ENCODE results near the gene ULK3.

ULK3 gene

DNA sequence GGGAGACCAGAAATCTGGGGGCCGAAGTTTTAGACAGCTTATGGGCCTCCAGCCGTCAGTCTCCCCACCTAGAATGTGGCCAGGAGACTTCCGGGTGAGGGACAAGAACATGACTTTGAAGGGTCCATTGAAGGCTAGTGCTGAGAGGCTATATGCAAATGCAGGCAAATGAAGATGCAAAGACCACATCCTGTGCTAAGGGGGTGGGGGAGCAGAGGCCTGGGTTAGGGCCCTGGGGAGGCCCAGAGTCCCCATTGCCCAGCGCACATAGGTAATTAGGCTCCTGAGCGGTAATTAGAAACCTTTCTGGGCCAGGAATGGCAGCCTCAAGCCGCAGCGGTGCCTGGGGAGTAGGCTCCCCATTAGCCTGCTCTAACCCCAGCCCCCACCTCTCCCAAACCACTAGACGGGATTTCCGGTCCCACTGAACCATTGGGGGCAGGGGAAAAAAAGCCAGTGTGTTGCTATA, 54.2 kb downstream of the ULK3 start:
- TF ChIP-seq, protein P1, sequence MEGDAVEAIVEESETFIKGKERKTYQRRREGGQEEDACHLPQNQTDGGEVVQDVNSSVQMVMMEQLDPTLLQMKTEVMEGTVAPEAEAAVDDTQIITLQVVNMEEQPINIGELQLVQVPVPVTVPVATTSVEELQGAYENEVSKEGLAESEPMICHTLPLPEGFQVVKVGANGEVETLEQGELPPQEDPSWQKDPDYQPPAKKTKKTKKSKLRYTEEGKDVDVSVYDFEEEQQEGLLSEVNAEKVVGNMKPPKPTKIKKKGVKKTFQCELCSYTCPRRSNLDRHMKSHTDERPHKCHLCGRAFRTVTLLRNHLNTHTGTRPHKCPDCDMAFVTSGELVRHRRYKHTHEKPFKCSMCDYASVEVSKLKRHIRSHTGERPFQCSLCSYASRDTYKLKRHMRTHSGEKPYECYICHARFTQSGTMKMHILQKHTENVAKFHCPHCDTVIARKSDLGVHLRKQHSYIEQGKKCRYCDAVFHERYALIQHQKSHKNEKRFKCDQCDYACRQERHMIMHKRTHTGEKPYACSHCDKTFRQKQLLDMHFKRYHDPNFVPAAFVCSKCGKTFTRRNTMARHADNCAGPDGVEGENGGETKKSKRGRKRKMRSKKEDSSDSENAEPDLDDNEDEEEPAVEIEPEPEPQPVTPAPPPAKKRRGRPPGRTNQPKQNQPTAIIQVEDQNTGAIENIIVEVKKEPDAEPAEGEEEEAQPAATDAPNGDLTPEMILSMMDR (IDR thresholded peaks at IDR 0.05; ENCODE audit: extremely low read depth, insufficient read depth, missing control alignments): no peak
- in situ Hi-C loops (cut with MboI; ENCODE audit: low pct_unique_long_range_greater_than_20kb, low sequenced_read_pairs, unreplicated experiment): no loop called here
- peak; percentile 78 for DNase-seq (ENCODE audit: low spot score)

DNA sequence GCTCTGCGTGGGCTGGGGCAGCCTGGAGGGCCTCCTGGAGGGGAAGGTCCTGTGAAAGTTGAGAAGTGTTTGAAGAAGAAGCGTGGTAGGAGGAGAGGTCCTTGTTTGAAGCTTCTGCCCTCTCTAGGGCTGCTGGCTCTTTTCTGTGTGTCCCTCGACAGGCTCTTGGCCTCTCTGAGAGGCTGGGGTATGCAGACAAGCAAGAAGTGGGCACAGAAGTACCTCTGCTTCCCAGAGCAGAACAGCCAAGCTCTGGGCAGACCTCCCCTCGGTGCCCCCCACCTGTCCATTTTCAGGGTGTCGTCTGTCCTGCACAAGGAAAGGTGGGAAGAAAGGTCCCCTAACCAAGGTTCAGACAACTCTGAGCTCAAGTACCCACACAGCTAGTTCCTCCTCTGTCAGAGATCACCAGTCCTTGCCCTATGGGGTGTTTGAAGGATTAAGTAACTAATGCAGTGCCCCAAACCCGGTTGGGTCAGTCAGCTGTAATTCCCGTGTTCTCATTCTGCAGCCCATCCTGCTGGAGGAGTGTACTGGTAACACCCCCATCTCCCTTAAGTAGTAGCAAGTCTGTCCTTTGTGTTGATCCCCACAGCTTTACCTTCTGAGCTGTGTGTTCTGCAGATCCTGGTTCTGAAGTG, 54.8 kb downstream of the ULK3 start:
- in situ Hi-C loops (cut with MboI; ENCODE audit: low pct_unique_long_range_greater_than_20kb, low sequenced_read_pairs, unreplicated experiment): no loop called here
- no peak for DNase-seq (ENCODE audit: low spot score)
- TF ChIP-seq, protein P1 (IDR thresholded peaks at IDR 0.05; ENCODE audit: extremely low read depth, insufficient read depth, missing control alignments): no peak

DNA sequence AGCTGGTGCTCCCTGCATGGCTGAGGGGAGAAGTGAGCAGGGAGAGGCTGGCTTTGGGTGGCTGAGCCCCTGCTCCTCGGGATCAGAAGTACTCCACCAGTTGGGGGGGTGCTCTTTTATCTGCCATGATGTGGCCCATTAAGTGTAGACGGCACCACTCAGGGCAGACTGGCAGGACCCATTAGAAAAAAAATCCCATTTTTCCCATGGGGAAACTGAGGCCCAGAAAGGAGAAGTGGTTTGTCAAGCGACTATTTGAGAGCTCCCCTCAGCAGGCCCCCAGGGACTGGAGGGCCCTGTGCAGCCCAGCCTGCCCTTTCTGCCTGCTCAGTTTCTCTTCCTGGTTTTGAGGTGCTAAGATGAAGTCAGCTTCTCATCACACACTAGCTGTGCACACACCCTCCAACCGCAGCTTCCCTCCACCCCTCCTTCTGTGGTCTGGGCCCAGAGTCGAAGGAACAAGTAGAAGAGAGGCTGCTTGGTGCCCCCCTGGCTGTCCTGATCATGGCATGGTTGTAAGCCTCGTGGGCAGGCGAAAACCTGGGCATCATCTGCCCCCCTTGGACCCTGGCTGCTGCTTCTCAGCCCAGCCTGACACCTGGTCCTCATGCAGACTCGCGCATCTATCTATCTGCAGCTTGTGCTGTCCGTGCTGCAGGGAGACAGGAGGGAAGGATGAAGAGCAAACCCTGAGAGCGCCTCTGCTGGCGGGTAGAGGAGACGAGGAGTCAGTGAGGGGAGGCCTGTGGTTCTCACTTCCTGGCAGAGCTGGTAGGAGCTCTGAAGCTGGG, 55.5 kb downstream of the ULK3 start:
- in situ Hi-C loops (cut with MboI; ENCODE audit: low pct_unique_long_range_greater_than_20kb, low sequenced_read_pairs, unreplicated experiment): no loop called here
- peak; percentile 82 for DNase-seq (ENCODE audit: low spot score)

DNA sequence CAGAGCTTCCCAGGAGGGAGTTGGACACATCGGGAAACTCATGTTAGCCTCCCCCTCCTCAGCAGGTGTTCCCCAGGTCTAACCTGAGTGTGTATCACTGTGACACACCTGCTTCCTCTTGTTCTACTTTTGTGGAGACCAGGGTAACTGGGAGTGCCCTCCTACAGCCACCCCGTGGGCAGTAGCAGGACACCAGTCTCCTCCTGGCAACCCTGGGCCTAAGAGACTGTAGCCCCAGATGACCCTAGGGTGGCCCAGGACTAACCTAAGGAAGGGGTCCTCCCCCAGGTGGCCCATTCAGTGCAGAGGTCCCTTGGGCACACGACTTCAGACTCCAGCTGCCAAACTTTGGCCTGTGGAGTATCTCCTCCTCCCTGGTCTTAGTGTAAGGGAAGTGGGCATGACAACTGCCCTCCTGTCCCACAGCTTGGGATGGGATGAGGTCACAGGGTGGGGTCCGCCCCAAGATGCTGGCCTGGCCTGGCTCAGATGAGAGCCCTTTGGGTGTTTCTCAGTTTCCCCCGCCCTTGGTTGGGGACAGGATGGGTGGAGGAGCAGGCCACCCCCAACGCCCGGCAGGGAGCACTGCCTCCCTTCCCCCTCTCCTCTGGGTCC, 56.3 kb downstream of the ULK3 start:
- in situ Hi-C loops (cut with MboI; ENCODE audit: low pct_unique_long_range_greater_than_20kb, low sequenced_read_pairs, unreplicated experiment): no loop called here
- TF ChIP-seq, protein P1 (IDR thresholded peaks at IDR 0.05; ENCODE audit: extremely low read depth, insufficient read depth, missing control alignments): no peak
- DNase-seq (ENCODE audit: low spot score): no peak

More for the DNA sequence above, 55.5 kb downstream of the ULK3 start:
- TF ChIP-seq, protein P1 (IDR thresholded peaks at IDR 0.05; ENCODE audit: extremely low read depth, insufficient read depth, missing control alignments): peak; percentile 77

Measured in GM13977 (cell line).